ENCODE measurements around the gene ACP3. TPM values are rescaled to one million over a fixed set of nuclear protein-coding genes. Genes with fewer than 3 reads are reported as not detected.

Gene ACP3
- total and polyA plus RNA-seq, 2 of the 13 experiments (the other 11 are each of a cell fraction or from before 2014, with no cell fraction given), result not detected

GRCh38 chr3:132288357-132288756 is 28.9 kb upstream of the ACP3 start:
- no TSS peak for BruUV-seq (replicated peaks)
- Histone ChIP-seq H3K9ac (ENCODE audit: insufficient read depth, low read depth, low read length) (no peak overlapping the region), H3K27ac (ENCODE audit: extremely low read length, insufficient read depth, low read length) (no peak overlapping the region), H4K20me1 (ENCODE audit: insufficient read depth, low read length) (no peaks in the 10 kb centered on the region), H3K4me2 (ENCODE audit: low read depth, low read length) (no peak overlapping the region), H3K79me2 (ENCODE audit: insufficient read depth, low read length) (no peaks in the 10 kb centered on the region), H3K4me1 (ENCODE audit: insufficient read depth, low read length) (peaks cover 15% of the 10 kb centered on the region), H2AFZ (ENCODE audit: low read length) (no peak overlapping the region), H3K4me3 (replicated peaks in 1 of 3; ENCODE audit: insufficient read depth in 1 of 3, low read depth in 2 of 3, low read length in 3 of 3) (no peak overlapping the region), H3K36me3 (replicated peaks in 1 of 2; ENCODE audit: control insufficient read depth in 1 of 2, insufficient read depth in 2 of 2, low read length in 2 of 2) (no peaks in the 10 kb centered on the region), H3K27me3 (ENCODE audit: control insufficient read depth in 1 of 2, insufficient read depth in 2 of 2, low read length in 2 of 2) (no peaks in the 10 kb centered on the region), H3K9me3 (ENCODE audit: low read length) (peaks cover 7% of the 10 kb centered on the region)
- ChIA-PET CTCF (ENCODE audit: low intra/inter-chr PET ratio, low total read pairs) (no interaction called here), POLR2A (no interaction called here)
- ATAC-seq, result no peak
- no peak for FAIRE-seq
- in situ Hi-C loops (cut with HindIII; ENCODE audit: extremely low pct_ligation_motif_present, low pct_unique_long_range_greater_than_20kb), result no loop called here
- 9% methylated on average over 2 of the region's 2 CpGs for WGBS (ENCODE audit: low lambda C conversion rate)
- no peak for DNase-seq (ENCODE audit: low spot score)
- intact Hi-C loops (cut with micrococcal nuclease; ENCODE audit: unreplicated experiment), result no loop called here
- TF ChIP-seq TBP (CRISPR knock-in tag; IDR thresholded peaks at IDR 0.05), result no peak
- TF ChIP-seq EEA1 (CRISPR knock-in tag; IDR thresholded peaks at IDR 0.05; ENCODE audit: borderline replicate concordance), result no peak
- TF ChIP-seq, protein P1, sequence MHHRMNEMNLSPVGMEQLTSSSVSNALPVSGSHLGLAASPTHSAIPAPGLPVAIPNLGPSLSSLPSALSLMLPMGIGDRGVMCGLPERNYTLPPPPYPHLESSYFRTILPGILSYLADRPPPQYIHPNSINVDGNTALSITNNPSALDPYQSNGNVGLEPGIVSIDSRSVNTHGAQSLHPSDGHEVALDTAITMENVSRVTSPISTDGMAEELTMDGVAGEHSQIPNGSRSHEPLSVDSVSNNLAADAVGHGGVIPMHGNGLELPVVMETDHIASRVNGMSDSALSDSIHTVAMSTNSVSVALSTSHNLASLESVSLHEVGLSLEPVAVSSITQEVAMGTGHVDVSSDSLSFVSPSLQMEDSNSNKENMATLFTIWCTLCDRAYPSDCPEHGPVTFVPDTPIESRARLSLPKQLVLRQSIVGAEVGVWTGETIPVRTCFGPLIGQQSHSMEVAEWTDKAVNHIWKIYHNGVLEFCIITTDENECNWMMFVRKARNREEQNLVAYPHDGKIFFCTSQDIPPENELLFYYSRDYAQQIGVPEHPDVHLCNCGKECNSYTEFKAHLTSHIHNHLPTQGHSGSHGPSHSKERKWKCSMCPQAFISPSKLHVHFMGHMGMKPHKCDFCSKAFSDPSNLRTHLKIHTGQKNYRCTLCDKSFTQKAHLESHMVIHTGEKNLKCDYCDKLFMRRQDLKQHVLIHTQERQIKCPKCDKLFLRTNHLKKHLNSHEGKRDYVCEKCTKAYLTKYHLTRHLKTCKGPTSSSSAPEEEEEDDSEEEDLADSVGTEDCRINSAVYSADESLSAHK (CRISPR knock-in tag; IDR thresholded peaks at IDR 0.05; ENCODE audit: borderline replicate concordance), result no peak
- TF ChIP-seq ZNF614 (CRISPR knock-in tag; IDR thresholded peaks at IDR 0.05; ENCODE audit: borderline replicate concordance), result no peak
- TF ChIP-seq, protein P2, sequence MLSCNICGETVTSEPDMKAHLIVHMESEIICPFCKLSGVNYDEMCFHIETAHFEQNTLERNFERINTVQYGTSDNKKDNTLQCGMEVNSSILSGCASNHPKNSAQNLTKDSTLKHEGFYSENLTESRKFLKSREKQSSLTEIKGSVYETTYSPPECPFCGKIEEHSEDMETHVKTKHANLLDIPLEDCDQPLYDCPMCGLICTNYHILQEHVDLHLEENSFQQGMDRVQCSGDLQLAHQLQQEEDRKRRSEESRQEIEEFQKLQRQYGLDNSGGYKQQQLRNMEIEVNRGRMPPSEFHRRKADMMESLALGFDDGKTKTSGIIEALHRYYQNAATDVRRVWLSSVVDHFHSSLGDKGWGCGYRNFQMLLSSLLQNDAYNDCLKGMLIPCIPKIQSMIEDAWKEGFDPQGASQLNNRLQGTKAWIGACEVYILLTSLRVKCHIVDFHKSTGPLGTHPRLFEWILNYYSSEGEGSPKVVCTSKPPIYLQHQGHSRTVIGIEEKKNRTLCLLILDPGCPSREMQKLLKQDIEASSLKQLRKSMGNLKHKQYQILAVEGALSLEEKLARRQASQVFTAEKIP (CRISPR knock-in tag; IDR thresholded peaks at IDR 0.05; ENCODE audit: borderline replicate concordance), result no peak
- TF ChIP-seq ZNF180 (CRISPR knock-in tag; IDR thresholded peaks at IDR 0.05; ENCODE audit: borderline replicate concordance, low read depth), result no peak
- no peak for TF ChIP-seq AGO2 (optimal IDR thresholded peaks at IDR 0.05; ENCODE audit: low read depth, low read length)
- no peak for TF ChIP-seq ZXDC (CRISPR knock-in tag; IDR thresholded peaks at IDR 0.05)
- TF ChIP-seq ZNF253 (CRISPR knock-in tag; IDR thresholded peaks at IDR 0.05; ENCODE audit: borderline replicate concordance), result no peak
- TF ChIP-seq ZBTB14 (CRISPR knock-in tag; IDR thresholded peaks at IDR 0.05), result no peak
- TF ChIP-seq NCOA1 (CRISPR knock-in tag; IDR thresholded peaks at IDR 0.05), result no peak
- TF ChIP-seq HOXA7 (CRISPR knock-in tag; IDR thresholded peaks at IDR 0.05), result no peak
- TF ChIP-seq ZNF747 (CRISPR knock-in tag; IDR thresholded peaks at IDR 0.05; ENCODE audit: borderline replicate concordance), result no peak
- TF ChIP-seq JUND (CRISPR knock-in tag; IDR thresholded peaks at IDR 0.05), result no peak
- TF ChIP-seq KAT2B (IDR thresholded peaks at IDR 0.05; ENCODE audit: borderline replicate concordance, low read depth, low read length), result no peak

Measured in HepG2 (cell line).